Keratinocyte (primary cell): ENCODE data around the gene HOXB8. TPM values are rescaled to one million over a fixed set of nuclear protein-coding genes. Genes with fewer than 3 reads are reported as not detected.

Experiments used
- DNase-seq: peaks from one replicate; pipeline ENCODE4 v3.0.0-alpha.2; 2011; ENCODE audit warnings: low read depth, missing footprints, low spot score
- FAIRE-seq: peaks from 2 replicates; lab custom pipeline; 2011; peaks lifted over from hg19 to GRCh38; lab: Jason Lieb, UNC
- H2AFZ ChIP-seq: 2 replicates; pipeline ENCODE4 v1.6.0; 2012; ENCODE audit warnings: low read length, control low read depth, inconsistent platforms; ENCODE audit not compliant: control insufficient read depth
- H3K27ac ChIP-seq: 2 replicates; pipeline ENCODE4 v1.5.1; 2011; ENCODE audit warnings: low read length; ENCODE audit not compliant: control insufficient read depth, insufficient read depth
- H3K27me3 ChIP-seq: 3 replicates; pipeline ENCODE4 v1.6.0; 2011; ENCODE audit warnings: low read length; ENCODE audit not compliant: control insufficient read depth, insufficient read depth; ENCODE audit errors: extremely low read depth
- H3K36me3 ChIP-seq, 2 experiments: 2 replicates in 1 of 2; 3 replicates in 1 of 2; pipeline ENCODE4 v1.5.1; 2011; ENCODE audit warnings: low read length in 2 of 2, mild to moderate bottlenecking in 1 of 2; ENCODE audit not compliant: control insufficient read depth in 2 of 2, insufficient read depth in 2 of 2; ENCODE audit errors: extremely low read depth in 1 of 2
- H3K4me1 ChIP-seq: 3 replicates; pipeline ENCODE4 v1.5.1; 2011; ENCODE audit warnings: low read length; ENCODE audit not compliant: control insufficient read depth, insufficient read depth; ENCODE audit errors: extremely low read depth
- H3K4me2 ChIP-seq: 3 replicates; pipeline ENCODE4 v1.6.0; 2011; ENCODE audit warnings: low read depth, low read length; ENCODE audit not compliant: control insufficient read depth, insufficient read depth; ENCODE audit errors: extremely low read depth
- H3K4me3 ChIP-seq, 3 experiments: fragments of 200-600 bp in 1 of 3; sonication (generic) in 1 of 3; 2 replicates in 2 of 3; 3 replicates in 1 of 3; pipeline ENCODE4 v1.5.1; 2011 to 2016; ENCODE audit warnings: low read length in 3 of 3, mild to moderate bottlenecking in 3 of 3, control low read depth in 2 of 3, inconsistent platforms in 1 of 3, low read depth in 1 of 3, mixed read lengths in 1 of 3, mixed run types in 1 of 3, moderate library complexity in 1 of 3; ENCODE audit not compliant: control insufficient read depth in 2 of 3, insufficient read depth in 2 of 3; ENCODE audit errors: extremely low read depth in 1 of 3
- H3K79me2 ChIP-seq: 2 replicates; pipeline ENCODE4 v1.6.0; 2012; ENCODE audit warnings: low read length; ENCODE audit not compliant: control insufficient read depth, insufficient read depth
- H3K9ac ChIP-seq: 3 replicates; pipeline ENCODE4 v1.6.0; 2011; ENCODE audit warnings: low read length; ENCODE audit not compliant: control insufficient read depth, insufficient read depth; ENCODE audit errors: extremely low read depth
- H3K9me1 ChIP-seq: 3 replicates; pipeline ENCODE4 v1.6.0; 2011; ENCODE audit warnings: low read length; ENCODE audit not compliant: control insufficient read depth, insufficient read depth; ENCODE audit errors: extremely low read depth
- H3K9me3 ChIP-seq: 2 replicates; pipeline ENCODE4 v1.5.1; 2012; ENCODE audit warnings: low read depth, low read length; ENCODE audit not compliant: control insufficient read depth
- H4K20me1 ChIP-seq: 3 replicates; pipeline ENCODE4 v1.6.0; 2011; ENCODE audit warnings: low read length; ENCODE audit not compliant: control insufficient read depth, insufficient read depth; ENCODE audit errors: extremely low read depth
- CTCF ChIP-seq, 3 experiments: IDR thresholded peaks in 1 of 3; conservative IDR thresholded peaks in 1 of 3; optimal IDR thresholded peaks in 1 of 3; 2 replicates in 2 of 3; 3 replicates in 1 of 3; pipeline versions ENCODE3 to v1.5.1; 2011; ENCODE audit warnings: low read length in 3 of 3, mild to moderate bottlenecking in 3 of 3, moderate library complexity in 2 of 3, control low read depth in 1 of 3, inconsistent platforms in 1 of 3; ENCODE audit not compliant: insufficient read depth in 2 of 3; ENCODE audit errors: extremely low read depth in 1 of 3
- EZH2 ChIP-seq: IDR thresholded peaks from one replicate; pipeline ENCODE4 v1.6.1; 2012; ENCODE audit warnings: inconsistent platforms, mild to moderate bottlenecking, low read length, moderate library complexity
- dilution Hi-C: fragments of 300-500 bp; cut with MboI; formaldehyde crosslinking; loops from one replicate; pipeline ENCODE4 v1.7.0; 2020; ENCODE audit warnings: low sequenced_read_pairs; ENCODE audit not compliant: extremely low pct_ligation_motif_present
- polyA plus RNA-seq, 5 experiments: library from polyadenylated mRNA; depleted of rRNA in 3 of 5; stranded (reverse) in 3 of 5; stranded (forward) in 1 of 5; unstranded in 1 of 5; fragments of >200 nt; gene quantifications; 1 replicate in 1 of 5; 2 replicates in 3 of 5; 3 replicates in 1 of 5; pipeline versions ENCODE4 v1.2.1 to v1.2.3, GENCODE V29; 2011 to 2012; ENCODE audit warnings: missing spikeins in 2 of 5, low read depth in 1 of 5, low replicate concordance in 1 of 5

Gene HOXB8
- polyA plus RNA-seq, 1 donor (not counting 4 experiments of a cell fraction or from before 2014, with no cell fraction given), result not detected

DNA sequence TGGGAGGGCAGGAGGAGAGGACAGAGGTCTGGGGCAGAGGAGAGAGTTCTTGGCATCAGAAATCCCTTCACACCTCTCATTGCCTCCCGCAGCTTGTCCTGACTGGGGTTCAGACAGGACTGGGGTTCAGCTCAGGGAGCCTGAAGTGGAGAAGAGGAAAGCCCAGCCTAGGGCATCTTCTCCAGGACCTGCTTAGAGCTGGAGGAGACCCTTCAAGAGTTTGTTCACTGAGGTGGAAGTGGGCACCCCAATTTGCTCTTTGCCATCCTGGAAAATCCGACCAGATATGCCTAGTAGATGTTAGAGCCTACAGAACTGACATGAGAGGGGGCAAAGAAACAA is 27.0 kb downstream of the HOXB8 start:
- peaks cover 12% of the 10 kb centered on the region for H3K4me1 ChIP-seq
- no peak for DNase-seq
- no peaks in the 10 kb centered on the region for H3K9me3 ChIP-seq
- H3K4me3 ChIP-seq, result no peak overlapping the region
- H3K9ac ChIP-seq, result no peak overlapping the region
- no peak overlapping the region for H3K27ac ChIP-seq
- TF ChIP-seq CTCF (optimal IDR thresholded peaks at IDR 0.05 in 1 of 3, IDR thresholded peaks at IDR 0.05 in 1 of 3, conservative IDR thresholded peaks at IDR 0.05 in 1 of 3; ENCODE audit: extremely low read depth in 1 of 3, insufficient read depth in 2 of 3, low read length in 3 of 3) (no peak), EZH2 (no peak)
- dilution Hi-C loops, result no loop called here
- no peaks in the 10 kb centered on the region for H3K9me1 ChIP-seq
- FAIRE-seq, result no peak
- peaks cover 59% of the 10 kb centered on the region for H3K27me3 ChIP-seq
- H2AFZ ChIP-seq, result no peak overlapping the region
- no peak overlapping the region for H3K4me2 ChIP-seq
- no peaks in the 10 kb centered on the region for H4K20me1 ChIP-seq
- H3K36me3 ChIP-seq, result no peaks in the 10 kb centered on the region
- no peaks in the 10 kb centered on the region for H3K79me2 ChIP-seq

- H3K4me1 ChIP-seq, result peaks cover 9% of the 10 kb centered on the region
- TF ChIP-seq CTCF (optimal IDR thresholded peaks at IDR 0.05 in 1 of 3, IDR thresholded peaks at IDR 0.05 in 1 of 3, conservative IDR thresholded peaks at IDR 0.05 in 1 of 3; ENCODE audit: extremely low read depth in 1 of 3, insufficient read depth in 2 of 3, low read length in 3 of 3) (no peak), EZH2 (no peak)
- FAIRE-seq, result no peak
- H2AFZ ChIP-seq, result no peak overlapping the region
- H3K27ac ChIP-seq, result no peak overlapping the region
- no peak overlapping the region for H3K4me3 ChIP-seq
- no peaks in the 10 kb centered on the region for H3K9me3 ChIP-seq
- no peak overlapping the region for H3K9ac ChIP-seq
- no peaks in the 10 kb centered on the region for H3K79me2 ChIP-seq
- no peak overlapping the region for H3K4me2 ChIP-seq
- no peaks in the 10 kb centered on the region for H3K36me3 ChIP-seq
- H3K27me3 ChIP-seq, result peaks cover 59% of the 10 kb centered on the region
- no peak for DNase-seq
- dilution Hi-C loops, result no loop called here
- H4K20me1 ChIP-seq, result no peaks in the 10 kb centered on the region
- H3K9me1 ChIP-seq, result no peaks in the 10 kb centered on the region
Observed at GRCh38 chr17:48587276-48588073, 27.6 kb downstream of the HOXB8 start.
